Neural cell (in vitro differentiated cells): ENCODE measurements around the gene TIE1. TPM values are rescaled to one million over a fixed set of nuclear protein-coding genes. Genes with fewer than 3 reads are reported as not detected.

Experiments used
- H2AFZ ChIP-seq: fragments of 200-600, 300-800 bp; sonication (generic), shearing (Covaris generic); 2 replicates; pipeline ENCODE4 v1.6.0; 2014; ENCODE audit warnings: low read depth, mild to moderate bottlenecking, antibody characterized with exemption, low read length, moderate library complexity
- H3F3A ChIP-seq: fragments of 200-600 bp; shearing (Covaris generic); 2 replicates; pipeline ENCODE4 v1.6.1; 2016; ENCODE audit warnings: mild to moderate bottlenecking, moderate library complexity, mixed read lengths, antibody characterized with exemption, low read length; ENCODE audit not compliant: insufficient read depth, poor library complexity, severe bottlenecking
- H3K27ac ChIP-seq: fragments of 200-600, 300-800 bp; sonication (generic), shearing (Covaris generic); 2 replicates; pipeline ENCODE4 v1.5.1; 2014; ENCODE audit warnings: mild to moderate bottlenecking, low read length, moderate library complexity
- H3K27me3 ChIP-seq: fragments of 300-800, 200-600 bp; sonication (generic), shearing (Covaris generic); 2 replicates; pipeline ENCODE4 v1.6.0; 2014; ENCODE audit warnings: mild to moderate bottlenecking, low read depth, low read length, moderate library complexity; ENCODE audit not compliant: insufficient read depth
- H3K36me3 ChIP-seq: fragments of 300-800, 200-600 bp; sonication (generic), shearing (Covaris generic); 2 replicates; pipeline ENCODE4 v1.5.1; 2014; ENCODE audit warnings: mild to moderate bottlenecking, antibody characterized with exemption, low read length, moderate library complexity; ENCODE audit not compliant: insufficient read depth
- H3K4me2 ChIP-seq: fragments of 300-800, 200-600 bp; sonication (generic), shearing (Covaris generic); 2 replicates; pipeline ENCODE4 v1.6.0; 2014; ENCODE audit warnings: mild to moderate bottlenecking, low read length
- H3K4me3 ChIP-seq: fragments of 300-800, 200-600 bp; sonication (generic), shearing (Covaris generic); 2 replicates; pipeline ENCODE4 v1.5.1; 2014; ENCODE audit warnings: mild to moderate bottlenecking, low read length, moderate library complexity
- H3K79me2 ChIP-seq: fragments of 200-600 bp; shearing (Covaris generic); replicated peaks from 2 replicates; pipeline ENCODE4 v1.6.0; 2014; ENCODE audit warnings: mild to moderate bottlenecking, low read length, moderate library complexity; ENCODE audit not compliant: insufficient read depth
- H3K9ac ChIP-seq: fragments of 300-800, 200-600 bp; sonication (generic), shearing (Covaris generic); 2 replicates; pipeline ENCODE4 v1.6.1; 2016; ENCODE audit warnings: mild to moderate bottlenecking, low read length, mixed read lengths
- H3K9me2 ChIP-seq: fragments of 200-600 bp; shearing (Covaris generic); 2 replicates; pipeline ENCODE4 v1.6.1; 2016; ENCODE audit warnings: mild to moderate bottlenecking, low read length, mixed read lengths; ENCODE audit not compliant: insufficient read depth
- H3K9me3 ChIP-seq: fragments of 200-600, 300-800 bp; sonication (generic), shearing (Covaris generic); 2 replicates; pipeline ENCODE4 v1.6.1; 2016; ENCODE audit warnings: mild to moderate bottlenecking, mixed run types, low read length, moderate library complexity, mixed read lengths
- H4K20me1 ChIP-seq: fragments of 200-600 bp; shearing (Covaris generic); 2 replicates; pipeline ENCODE4 v1.6.1; 2016; ENCODE audit warnings: mild to moderate bottlenecking, mixed run types; ENCODE audit not compliant: insufficient read depth
- CTCF ChIP-seq: fragments of 450-650 bp; IDR thresholded peaks from 2 replicates; pipeline ENCODE4 v1.5.1; 2014; ENCODE audit warnings: antibody characterized with exemption, mild to moderate bottlenecking, moderate library complexity; ENCODE audit not compliant: poor library complexity, severe bottlenecking
- EP300 ChIP-seq: fragments of 450-650 bp; conservative IDR thresholded peaks from 2 replicates; pipeline ENCODE4 v1.6.1; 2014; ENCODE audit warnings: antibody characterized with exemption, mild to moderate bottlenecking, moderate library complexity; ENCODE audit not compliant: poor library complexity, severe bottlenecking
- EZH2 ChIP-seq: fragments of 200-600, 300-800 bp; shearing (Covaris generic), sonication (generic); IDR thresholded peaks from 2 replicates; pipeline ENCODE4 v1.6.1; 2014; ENCODE audit warnings: antibody characterized with exemption, low read length, borderline replicate concordance, mild to moderate bottlenecking; ENCODE audit not compliant: insufficient read depth, poor library complexity, severe bottlenecking
- MXI1 ChIP-seq: fragments of 450-650 bp; conservative IDR thresholded peaks from 2 replicates; pipeline ENCODE4 v1.6.1; 2014; ENCODE audit warnings: antibody characterized with exemption, mild to moderate bottlenecking; ENCODE audit not compliant: poor library complexity, severe bottlenecking
- POLR2AphosphoS5 ChIP-seq: IDR thresholded peaks from 2 replicates; pipeline ENCODE4 v1.6.1; 2012
- RAD21 ChIP-seq: fragments of 450-650 bp; conservative IDR thresholded peaks from 2 replicates; pipeline ENCODE4 v1.6.1; 2014; ENCODE audit warnings: antibody characterized with exemption, mild to moderate bottlenecking, moderate library complexity
- REST ChIP-seq: IDR thresholded peaks from 2 replicates; pipeline ENCODE4 v1.6.1; 2012; ENCODE audit warnings: borderline replicate concordance
- SMC3 ChIP-seq: fragments of 450-650 bp; conservative IDR thresholded peaks from 2 replicates; pipeline ENCODE4 v1.6.1; 2014; ENCODE audit warnings: antibody characterized with exemption, mild to moderate bottlenecking, moderate library complexity; ENCODE audit not compliant: poor library complexity
- TAF1 ChIP-seq: IDR thresholded peaks from 2 replicates; pipeline ENCODE4 v1.6.1; 2012; ENCODE audit warnings: low read depth
- polyA minus RNA-seq: library from RNA; depleted of rRNA, polyadenylated mRNA; stranded (reverse); fragments of >200 nt; gene quantifications from 2 replicates; pipeline ENCODE4 v1.2.3, GENCODE V29; 2014
- polyA plus RNA-seq: library from polyadenylated mRNA; depleted of rRNA; stranded (reverse); fragments of >200 nt; gene quantifications from 2 replicates; pipeline ENCODE4 v1.2.3, GENCODE V29; 2014

TIE1 gene
- not detected in 2 replicates for polyA plus RNA-seq
- not detected in 2 replicates for polyA minus RNA-seq

GRCh38 chr1:43300378-43301094 is at the start of gene TIE1:
Gene TIE1 (plus strand): TSS chr1:43300982. CDS start chr1:43301072, 90 bp downstream.
- Histone ChIP-seq H2AFZ (no peak within 1 kb of the TSS), H3K4me3 (no peak within 1 kb of the TSS), H3K9me2 (no peaks in the 10 kb centered on the region), H3K9ac (no peak within 1 kb of the TSS), H3K36me3 (no peaks in the 10 kb centered on the region), H3K27ac (no peak within 1 kb of the TSS), H3K79me2 (no peaks in the 10 kb centered on the region), H3K27me3 (no peaks in the 10 kb centered on the region), H3F3A (no peaks in the 10 kb centered on the region), H4K20me1 (no peaks in the 10 kb centered on the region), H3K9me3 (no peaks in the 10 kb centered on the region), H3K4me2 (no peak within 1 kb of the TSS)
- TF ChIP-seq MXI1 (no peak), CTCF (no peak), SMC3 (no peak), EP300 (no peak), RAD21 (no peak), EZH2 (no peak), POLR2AphosphoS5 (no peak), TAF1 (no peak), REST (no peak)

- Histone ChIP-seq H3K79me2 (no peaks in the 10 kb centered on the region), H3F3A (no peaks in the 10 kb centered on the region), H3K36me3 (no peaks in the 10 kb centered on the region), H3K4me3 (no peak overlapping the region), H3K9me3 (no peaks in the 10 kb centered on the region), H2AFZ (no peak overlapping the region), H3K9me2 (no peaks in the 10 kb centered on the region), H3K27ac (no peak overlapping the region), H3K9ac (no peak overlapping the region), H4K20me1 (no peaks in the 10 kb centered on the region), H3K27me3 (no peaks in the 10 kb centered on the region), H3K4me2 (no peak overlapping the region)
- TF ChIP-seq MXI1 = no peak
- no peak for TF ChIP-seq RAD21
- no peak for TF ChIP-seq CTCF
- no peak for TF ChIP-seq TAF1
Observed at GRCh38 chr1:43251024-43251423, 49.8 kb upstream of the TIE1 start.
